NCI-H1694 treated with DMSO at 0.1 percent for 48 hours (cell line): ENCODE data around the gene LYAR.

Experiments
- DNase-seq: peaks from one replicate; lab custom pipeline; 2025; lab: John Stamatoyannopoulos, UW

LYAR gene

DNA sequence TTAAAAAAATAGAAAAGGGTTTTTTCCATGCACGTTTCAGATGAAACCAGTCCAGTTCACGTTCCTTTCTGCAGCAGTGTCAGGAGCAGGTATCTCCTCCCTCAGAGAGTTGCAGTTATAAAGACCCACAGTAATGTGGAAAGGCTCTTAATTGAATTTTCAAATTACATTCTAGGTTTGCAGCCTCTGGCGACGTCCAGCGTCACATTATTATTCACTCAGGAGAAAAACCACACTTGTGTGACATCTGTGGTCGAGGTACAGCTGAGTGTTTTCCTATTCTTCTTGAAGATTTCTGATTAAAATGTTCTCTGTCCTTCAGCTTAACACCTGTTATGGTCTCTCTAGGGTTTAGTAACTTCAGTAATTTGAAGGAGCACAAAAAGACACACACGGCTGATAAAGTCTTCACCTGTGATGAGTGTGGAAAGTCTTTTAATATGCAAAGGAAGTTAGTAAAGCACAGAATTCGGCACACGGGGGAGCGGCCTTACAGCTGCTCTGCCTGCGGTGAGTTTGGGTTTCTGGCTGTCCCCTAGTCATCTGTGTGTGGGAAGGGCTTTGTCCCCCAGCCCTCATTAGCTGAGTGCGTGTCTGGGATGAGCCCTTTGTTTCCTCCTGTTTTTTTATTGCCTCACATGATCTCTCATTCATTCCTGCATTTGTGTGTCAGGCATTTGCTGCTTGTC lies 25.7 kb upstream of the LYAR start:
- no peak for DNase-seq

GRCh38 chr4:4311193-4311592 lies 21.2 kb upstream of the LYAR start:
- no peak for DNase-seq

GRCh38 chr4:4308800-4309441 lies 19.0 kb upstream of the LYAR start:
- DNase-seq = no peak

GRCh38 chr4:4306920-4307319 lies 17.0 kb upstream of the LYAR start:
- no peak for DNase-seq

- DNase-seq = no peak
Observed at GRCh38 chr4:4302416-4302815, 12.5 kb upstream of the LYAR start.

DNA sequence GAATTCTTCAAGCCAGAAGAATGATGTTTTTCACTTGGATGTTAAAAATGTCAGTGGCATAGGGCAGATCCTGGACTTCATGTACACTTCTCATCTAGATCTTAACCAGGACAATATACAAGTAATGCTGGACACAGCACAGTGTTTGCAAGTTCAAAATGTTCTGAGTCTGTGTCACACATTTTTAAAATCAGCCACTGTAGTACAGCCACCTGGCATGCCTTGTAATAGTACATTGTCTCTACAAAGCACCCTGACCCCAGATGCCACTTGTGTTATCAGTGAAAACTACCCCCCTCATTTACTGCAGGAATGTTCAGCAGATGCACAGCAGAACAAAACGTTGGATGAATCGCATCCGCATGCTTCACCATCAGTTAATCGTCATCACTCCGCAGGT lies 12.0 kb upstream of the LYAR start:
- DNase-seq = no peak

DNA sequence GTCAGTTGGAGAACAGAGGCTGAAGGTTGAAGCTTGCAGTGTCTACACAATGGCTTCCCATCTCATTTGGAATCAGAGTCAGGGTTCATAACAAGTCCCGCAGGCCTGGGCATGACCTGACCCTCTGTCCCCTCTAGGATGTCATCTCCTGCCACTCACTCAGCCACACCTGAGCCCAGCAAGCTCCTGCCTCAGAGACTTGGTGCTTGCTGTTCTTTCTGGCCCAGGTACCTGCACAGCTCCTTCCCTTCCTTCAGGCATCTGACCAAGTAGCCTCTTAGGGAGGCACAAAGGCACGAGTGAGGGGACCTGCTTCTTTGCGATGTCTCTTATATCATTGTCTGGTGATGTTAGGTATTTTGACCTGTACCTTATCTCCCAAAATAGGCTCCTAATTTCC lies 9.1 kb upstream of the LYAR start:
- DNase-seq = no peak

DNA sequence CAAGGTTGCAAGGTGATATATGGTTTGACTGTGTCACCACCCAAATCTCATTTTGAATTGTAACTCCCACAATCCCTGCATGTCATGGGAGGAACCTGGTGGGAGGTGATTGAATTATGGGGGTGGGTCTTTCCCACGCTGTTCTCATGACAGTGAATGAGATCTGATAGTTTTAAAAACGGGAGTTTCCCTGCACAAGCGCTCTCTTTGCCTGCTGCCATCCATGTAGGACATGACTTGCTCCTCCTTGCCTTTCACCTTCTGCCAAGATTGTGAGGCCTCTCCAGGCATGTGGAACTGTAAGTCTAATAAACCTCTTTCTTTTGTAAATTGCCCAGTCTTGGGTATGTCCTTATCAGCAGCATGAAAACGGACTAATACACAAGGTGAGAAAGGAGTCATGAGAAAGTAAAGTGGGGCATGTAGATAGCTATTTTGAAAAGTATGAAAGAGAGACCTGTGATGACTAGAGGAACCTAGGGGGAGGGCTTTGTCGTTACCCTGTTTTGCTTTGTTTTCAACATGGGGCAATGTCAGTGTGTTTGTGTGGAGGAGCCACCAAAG lies 6.4 kb upstream of the LYAR start:
- DNase-seq = no peak

DNA sequence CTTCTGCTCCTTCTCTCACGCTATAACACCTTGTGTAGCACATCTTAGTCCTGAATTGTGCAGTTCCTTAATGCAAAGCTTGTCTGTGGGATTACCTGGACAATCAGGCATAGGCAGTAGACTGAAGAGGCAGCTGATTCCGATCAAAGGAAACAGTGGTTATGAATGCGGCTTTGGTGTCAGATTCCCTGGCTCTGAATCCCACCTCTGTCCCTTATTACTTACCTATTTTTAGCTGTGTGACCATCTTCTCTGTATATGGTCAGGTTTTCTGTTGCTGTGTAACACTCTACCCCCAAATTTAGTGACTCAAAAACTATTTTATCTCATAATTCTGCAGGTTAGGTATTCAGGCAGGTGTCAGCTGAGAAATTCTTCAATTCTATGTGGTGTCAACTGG lies 3.3 kb upstream of the LYAR start:
- no peak for DNase-seq

DNA sequence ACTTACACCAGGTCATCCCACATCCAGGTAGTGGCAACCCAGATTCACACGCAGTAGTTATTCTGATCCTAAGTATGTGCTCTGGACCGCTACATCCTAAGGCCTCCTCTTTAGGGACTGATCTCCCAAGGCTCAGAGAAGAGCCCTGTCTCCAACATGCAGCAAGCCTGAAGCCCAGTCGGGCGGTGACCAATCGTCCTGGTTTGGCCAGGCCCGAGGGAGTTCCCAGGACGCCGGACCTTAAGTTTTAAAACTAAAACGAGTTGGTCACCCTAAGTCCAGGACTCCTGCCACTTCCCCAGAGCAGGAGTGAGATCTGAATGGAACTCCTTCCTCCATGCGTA lies 385 bp downstream of the LYAR start:
- DNase-seq = no peak

- DNase-seq = no peak
Observed at GRCh38 chr4:4289055-4289454, 899 bp downstream of the LYAR start.

GRCh38 chr4:4288098-4288497 lies 1.9 kb downstream of the LYAR start:
- DNase-seq = no peak

DNA sequence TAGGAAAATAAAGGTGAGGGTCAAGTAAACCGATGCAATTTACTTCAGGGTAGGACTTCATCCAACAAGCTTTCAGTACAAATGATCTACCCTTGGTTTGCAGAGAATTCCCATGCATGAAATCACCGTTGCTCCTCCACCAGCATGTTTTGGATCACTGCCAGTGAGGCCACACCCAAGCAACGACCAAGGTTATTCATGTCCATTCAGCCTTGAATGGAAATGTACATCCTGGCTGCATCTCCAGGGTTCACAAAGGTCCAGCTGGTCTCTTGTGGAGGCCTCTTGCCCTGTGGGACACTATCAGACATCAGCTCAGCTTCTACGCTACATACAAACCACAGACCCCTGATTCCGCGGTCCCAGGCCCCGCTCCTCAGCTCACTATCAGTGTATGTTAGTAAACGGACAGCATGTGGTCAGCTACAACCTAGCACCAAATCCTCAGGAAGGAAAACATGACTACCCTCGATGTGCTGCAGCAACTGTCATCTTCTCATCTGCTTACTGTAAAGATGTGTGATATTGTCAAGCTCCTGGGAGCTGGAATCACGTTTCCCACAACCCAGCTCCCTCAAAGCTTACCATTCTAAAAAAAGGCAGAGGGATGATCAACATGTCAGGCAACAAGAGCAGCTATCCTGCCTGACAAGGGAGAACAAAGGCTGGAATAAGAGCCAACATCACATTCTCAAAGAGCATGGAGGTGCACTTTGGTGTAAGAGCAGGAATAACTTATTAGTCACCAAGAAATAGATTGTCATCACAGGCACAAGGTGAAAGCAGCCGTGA lies 4.9 kb downstream of the LYAR start:
- DNase-seq = no peak

DNA sequence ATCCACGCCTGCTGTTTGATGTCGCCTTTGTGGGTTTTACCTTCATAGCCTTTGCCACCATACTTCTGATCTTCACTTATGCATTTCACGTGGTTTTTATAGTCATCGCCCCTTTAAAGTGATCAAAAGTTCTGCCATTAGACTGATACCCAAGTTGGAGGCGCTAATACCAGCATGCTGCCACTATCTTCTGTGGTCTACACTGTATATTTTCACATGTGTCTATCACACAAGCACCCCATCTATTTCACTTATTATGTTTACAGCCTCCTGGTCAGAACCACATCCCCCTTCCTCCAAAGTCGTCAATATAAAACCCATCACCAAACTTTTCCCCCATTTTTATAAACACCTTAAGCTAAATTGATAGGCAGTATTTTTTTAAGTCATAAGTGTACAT lies 8.2 kb downstream of the LYAR start:
- DNase-seq = no peak

DNA sequence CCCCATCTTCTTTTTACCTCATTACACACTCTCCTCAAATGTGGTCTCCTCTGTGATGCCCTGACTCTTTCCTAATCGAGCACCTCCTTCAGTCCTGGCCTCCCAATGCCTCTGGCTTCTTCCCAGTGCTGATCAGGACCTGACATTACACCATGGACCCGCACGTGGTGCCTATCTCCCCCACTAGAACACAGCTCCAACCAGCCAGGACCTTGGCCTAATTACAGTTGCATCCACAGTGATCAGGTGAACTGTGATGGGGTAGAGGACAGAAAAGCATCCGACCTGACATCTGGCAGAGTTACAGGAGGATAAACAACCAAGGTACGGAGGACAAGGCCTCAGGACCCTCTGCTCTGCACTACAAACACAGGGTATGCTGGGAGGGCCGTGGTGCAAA lies 12.4 kb downstream of the LYAR start:
- no peak for DNase-seq

DNA sequence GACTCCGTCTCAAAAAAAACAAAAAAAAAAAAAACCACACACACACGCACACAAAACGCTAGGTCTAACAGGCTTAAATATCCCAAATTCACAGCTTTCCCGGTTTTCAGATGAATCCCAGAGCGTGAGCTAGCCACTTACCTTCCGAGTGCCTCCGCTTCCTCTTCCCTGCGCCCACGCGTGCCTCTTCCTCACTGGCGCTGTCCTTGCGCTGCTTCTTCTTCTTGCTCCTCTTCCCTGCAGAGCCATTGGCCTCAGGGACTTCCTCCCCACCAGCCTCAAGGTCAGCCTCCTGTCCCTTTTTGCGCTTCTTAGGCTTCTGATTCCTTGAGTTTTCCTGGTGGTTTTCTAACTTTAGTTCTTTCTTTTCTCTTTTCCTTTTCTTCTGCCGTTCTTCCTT lies 15.7 kb downstream of the LYAR start:
- no peak for DNase-seq

- DNase-seq = no peak
Observed at GRCh38 chr4:4271912-4272311, 18.0 kb downstream of the LYAR start.

- no peak for DNase-seq
Observed at GRCh38 chr4:4270529-4270928, 19.4 kb downstream of the LYAR start.

DNA sequence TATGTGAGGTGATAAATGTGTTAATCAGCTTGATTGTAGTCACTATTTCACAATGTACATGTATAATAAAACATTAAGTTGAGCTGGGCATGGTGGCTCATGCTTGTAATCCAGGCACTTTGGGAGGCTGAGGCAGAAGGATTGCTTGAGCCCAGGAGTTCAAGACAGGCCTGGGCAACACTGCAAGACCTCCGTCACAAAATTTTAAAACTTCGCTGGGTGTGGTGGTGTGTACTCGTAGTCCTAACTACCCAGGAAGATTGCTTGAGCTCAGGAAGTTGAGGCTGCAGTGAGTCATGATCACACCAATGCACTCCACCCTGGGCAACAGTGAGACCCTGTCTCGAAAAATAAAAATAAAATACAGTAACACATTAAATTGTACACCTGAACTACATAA lies 20.1 kb downstream of the LYAR start:
- DNase-seq = no peak

GRCh38 chr4:4269331-4269731 lies 20.6 kb downstream of the LYAR start:
- DNase-seq = no peak

DNA sequence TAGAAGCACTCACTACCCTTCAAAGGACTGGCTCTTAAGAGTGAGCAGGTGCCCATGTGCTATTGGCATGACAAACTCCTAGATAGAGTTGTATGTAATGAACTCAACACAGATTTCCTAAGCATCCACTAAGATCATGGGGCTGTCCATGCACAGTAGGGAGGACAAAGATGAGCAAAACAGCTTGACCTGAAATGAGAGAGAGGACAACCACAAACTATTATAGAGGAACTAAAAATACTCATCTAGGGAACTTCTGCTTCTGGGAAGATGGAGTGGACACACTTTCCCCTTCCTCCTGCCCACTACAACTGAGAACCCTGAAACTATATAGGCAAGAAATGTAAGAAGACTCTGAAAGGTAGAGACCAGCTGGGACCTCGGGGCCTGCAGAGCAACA lies 21.2 kb downstream of the LYAR start:
- no peak for DNase-seq

GRCh38 chr4:4267981-4268380 lies 22.0 kb downstream of the LYAR start:
- no peak for DNase-seq

DNA sequence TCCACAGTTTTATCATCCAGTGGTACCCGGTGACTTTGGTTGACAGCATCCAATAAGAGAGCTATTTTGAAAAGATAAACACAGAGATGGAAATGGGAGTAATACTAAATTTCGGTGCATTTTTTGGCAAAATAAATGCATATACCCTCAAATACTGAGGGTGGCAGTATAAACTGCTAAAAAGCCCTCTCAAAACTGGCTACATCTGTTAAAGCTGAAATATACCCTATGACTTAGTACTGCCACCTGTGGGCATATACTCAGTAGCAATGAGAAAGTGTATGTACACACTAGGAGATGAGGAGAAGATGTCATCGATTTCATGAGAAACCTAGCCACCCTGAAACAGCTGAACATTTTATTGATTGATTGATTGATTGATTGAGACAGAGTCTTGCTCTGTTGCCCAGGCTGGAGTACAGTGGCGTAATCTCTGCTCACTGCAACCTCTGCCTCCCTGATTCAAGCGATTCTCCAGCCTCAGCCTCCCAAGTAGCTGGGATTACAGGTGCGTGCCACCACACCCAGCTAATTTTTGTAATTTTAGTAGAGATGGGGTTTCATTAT lies 29.7 kb downstream of the LYAR start:
- DNase-seq = peak; percentile 73
